Measurements from ENCODE around the gene FXYD6. TPM values are rescaled to one million over a fixed set of nuclear protein-coding genes. Genes with fewer than 3 reads are reported as not detected.
A peak's percentile ranks its signal among the peaks of the same experiment; 100 is the strongest.

The FXYD6 gene
- total and polyA plus RNA-seq, 8 donors: 12.7 to 187 (median 40.6) TPM

- peak in 1 of 2 donors; percentile 1 for DNase-seq
- peaks cover 33 to 62% (median 42%) of the 10 kb centered on the region in 4 donors for H3K4me1 ChIP-seq
- TF ChIP-seq POLR2A (IDR thresholded peaks at IDR 0.05) (no peak), CTCF (IDR thresholded peaks at IDR 0.05) (no peak), POLR2AphosphoS5 (IDR thresholded peaks at IDR 0.05) (no peak)
- H3K4me3 ChIP-seq: no peak overlapping the region
- H3K9me3 ChIP-seq: no peaks in the 10 kb centered on the region
- H3K27me3 ChIP-seq: peaks cover 0 to 67% (median 37%) of the 10 kb centered on the region in 3 donors
- H3K36me3 ChIP-seq: no peaks in the 10 kb centered on the region
- peak overlapping the region in 2 of 5 donors; percentile 69 to 90 for H3K27ac ChIP-seq
- intact Hi-C loops (cut with DNase I; ENCODE audit: low total_unique reads): no loop called here
- 79 to 93% (median 91%) methylated on average over 6 of the region's 6 CpGs for WGBS, 5 donors
Measured at GRCh38 chr11:117878314-117878938, 2.0 kb upstream of the FXYD6 start.

GRCh38 chr11:117877120-117877784, 794 bp upstream of the FXYD6 start:
- 20 to 27% (median 20%) methylated on average over 12 of the region's 12 CpGs for WGBS, 5 donors
- Histone ChIP-seq H3K27ac (peak overlapping the region in 4 of 5 donors; percentile 67 to 90 (median 70)), H3K9me3 (no peaks in the 10 kb centered on the region), H3K4me1 (peaks cover 26 to 66% (median 44%) of the 10 kb centered on the region in 4 donors), H3K4me3 (peak overlapping the region; percentile 54 to 61 (median 59)), H3K27me3 (peaks cover 0 to 77% (median 37%) of the 10 kb centered on the region in 3 donors), H3K36me3 (no peaks in the 10 kb centered on the region)
- TF ChIP-seq EP300 (IDR thresholded peaks at IDR 0.05): no peak
- no peak for TF ChIP-seq POLR2AphosphoS5 (IDR thresholded peaks at IDR 0.05)
- no peak for TF ChIP-seq POLR2A (IDR thresholded peaks at IDR 0.05)
- TF ChIP-seq CTCF (IDR thresholded peaks at IDR 0.05): no peak
- peak in 1 of 2 donors; percentile 62 for DNase-seq
- intact Hi-C loops (cut with DNase I; ENCODE audit: low total_unique reads): no loop called here

GRCh38 chr11:117876059-117876340, 458 bp downstream of the FXYD6 start:
- Histone ChIP-seq H3K4me3 (peak overlapping the region; percentile 54 to 61 (median 59)), H3K27ac (peak overlapping the region in 4 of 5 donors; percentile 67 to 90 (median 70)), H3K27me3 (peaks cover 0 to 88% (median 37%) of the 10 kb centered on the region in 3 donors), H3K4me1 (peaks cover 31 to 71% (median 48%) of the 10 kb centered on the region in 4 donors), H3K36me3 (no peaks in the 10 kb centered on the region), H3K9me3 (no peaks in the 10 kb centered on the region)
- intact Hi-C loops (cut with DNase I; ENCODE audit: low total_unique reads): no loop called here
- WGBS, 5 donors: 0 to 1% (median 1%) methylated on average over 9 of the region's 9 CpGs
- TF ChIP-seq EP300 (IDR thresholded peaks at IDR 0.05): no peak
- TF ChIP-seq CTCF (IDR thresholded peaks at IDR 0.05): no peak
- no peak for TF ChIP-seq POLR2A (IDR thresholded peaks at IDR 0.05)
- no peak for TF ChIP-seq POLR2AphosphoS5 (IDR thresholded peaks at IDR 0.05)
- peak in 1 of 2 donors; percentile 46 for DNase-seq

- Histone ChIP-seq H3K4me3 (peak overlapping the region; percentile 54 to 61 (median 59)), H3K4me1 (peaks cover 31 to 73% (median 50%) of the 10 kb centered on the region in 4 donors), H3K36me3 (no peaks in the 10 kb centered on the region), H3K27ac (peak overlapping the region in 4 of 5 donors; percentile 67 to 90 (median 70)), H3K9me3 (no peaks in the 10 kb centered on the region), H3K27me3 (peaks cover 0 to 88% (median 37%) of the 10 kb centered on the region in 3 donors)
- intact Hi-C loops (cut with DNase I; ENCODE audit: low total_unique reads): no loop called here
- no peak for TF ChIP-seq POLR2AphosphoS5 (IDR thresholded peaks at IDR 0.05)
- no peak for TF ChIP-seq CTCF (IDR thresholded peaks at IDR 0.05)
- no peak for TF ChIP-seq EP300 (IDR thresholded peaks at IDR 0.05)
- TF ChIP-seq POLR2A (IDR thresholded peaks at IDR 0.05): no peak
- WGBS, 5 donors: 5 to 8% (median 5%) methylated on average over 19 to 20 of the region's 20 CpGs
- peak in 1 of 2 donors; percentile 69 for DNase-seq
Measured at GRCh38 chr11:117875382-117876058, 938 bp downstream of the FXYD6 start.

All from stomach (tissue), 9 donors.